Activated CD4-positive, alpha-beta T cell treated with anti-CD3 and anti-CD28 coated beads, Interleukin-2, amount 10 ng/mL, durations not matched to agents 24 days and 14 days (primary cell): ENCODE data around the gene CCDC9. TPM values are rescaled to one million over a fixed set of nuclear protein-coding genes. Genes with fewer than 3 reads are reported as not detected.
A peak's percentile ranks its signal among the peaks of the same experiment; 100 is the strongest.
"Not testable (repeated sequence)": the region's sequence is repeated elsewhere in the genome, so short reads cannot be mapped to it uniquely, and the experiment has no call there.

Experiments
- DNase-seq: peaks from one replicate; pipeline ENCODE4 v3.0.0; 2022
- H3K27ac Mint-ChIP-seq: one replicate; pipeline ENCODE4 v1.8.0; 2022; ENCODE audit warnings: mild to moderate bottlenecking, mixed read lengths
- H3K27me3 Mint-ChIP-seq: one replicate; pipeline ENCODE4 v1.8.0; 2022; ENCODE audit warnings: mixed read lengths
- H3K36me3 Mint-ChIP-seq: one replicate; pipeline ENCODE4 v1.8.0; 2022; ENCODE audit warnings: low read depth, mild to moderate bottlenecking, mixed read lengths
- H3K4me1 Mint-ChIP-seq: one replicate; pipeline ENCODE4 v1.8.0; 2021; ENCODE audit warnings: mixed read lengths
- H3K4me3 Mint-ChIP-seq: one replicate; pipeline ENCODE4 v1.8.0; 2022; ENCODE audit warnings: mild to moderate bottlenecking, moderate library complexity, mixed read lengths
- H3K9me3 Mint-ChIP-seq: one replicate; pipeline ENCODE4 v1.8.0; 2021; ENCODE audit warnings: mixed read lengths
- intact Hi-C: fragments of 100-400 bp; cut with micrococcal nuclease; formaldehyde crosslinking; loops from one replicate; pipeline ENCODE4 v1.15.1; 2023
- total RNA-seq: library from RNA; stranded (reverse); gene quantifications from 2 replicates; pipeline ENCODE4 v1.2.3, GENCODE V29; 2022

Gene CCDC9
- total RNA-seq, 1 donor from 2014 or later, result 44.6 TPM

DNA sequence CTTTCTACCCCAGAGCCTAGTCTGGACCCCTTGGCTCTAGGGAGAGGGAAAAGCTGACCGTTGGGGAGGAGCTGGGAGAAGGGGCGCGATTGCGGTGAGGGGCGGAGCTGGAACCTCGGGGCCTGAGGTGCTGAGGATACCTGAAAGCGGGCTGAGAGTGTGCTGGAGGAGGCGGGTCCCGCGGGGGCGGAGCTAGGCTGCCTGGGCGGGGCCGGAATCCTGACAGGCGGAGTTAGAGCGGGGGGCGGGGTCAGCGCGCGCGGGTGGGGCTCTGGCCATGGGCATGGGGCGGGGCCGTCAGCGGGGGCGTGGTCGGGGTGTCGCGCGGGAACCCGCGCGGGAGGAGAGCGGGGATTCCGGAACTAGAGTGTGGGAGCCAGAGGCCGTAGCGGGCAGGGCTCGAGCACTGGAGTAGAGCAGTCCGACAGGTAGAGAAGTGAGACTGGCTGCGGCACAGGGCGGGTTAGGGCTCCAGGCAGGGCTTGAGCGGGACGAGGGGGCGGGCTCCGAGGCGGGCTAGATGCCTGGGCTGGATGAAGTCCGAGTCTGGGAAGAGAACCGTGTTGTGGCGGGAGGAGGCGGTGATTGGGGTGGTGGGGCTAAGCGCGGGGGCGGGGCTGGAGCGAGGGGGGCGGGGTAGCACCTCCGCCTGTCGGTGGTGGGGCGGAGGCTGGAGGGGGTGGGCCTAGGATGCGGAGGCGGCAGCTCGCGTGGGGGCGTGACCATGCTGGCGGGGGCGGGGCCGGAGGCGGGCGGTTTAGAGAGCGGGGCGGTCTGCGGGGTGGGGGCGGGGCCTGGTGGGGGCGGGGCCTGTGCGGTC lies 18.0 kb downstream of the CCDC9 start, which contains the start of gene INAFM1:
TSS of gene INAFM1 (plus strand) at position 815 of the 820 bp plus-strand sequence. CDS start 35 bp downstream, outside the sequence.
- peak; percentile 99 for DNase-seq
- H3K4me3 Mint-ChIP-seq, result peak within 1 kb of the TSS; percentile 97
- peaks cover 40% of the 10 kb centered on the region for H3K4me1 Mint-ChIP-seq
- peaks cover 27% of the 10 kb centered on the region for H3K36me3 Mint-ChIP-seq
- no peaks in the 10 kb centered on the region for H3K27me3 Mint-ChIP-seq
- intact Hi-C loops, result loop anchor here (1.0 to 10.0 kb wide), 5 partner anchors 17 to 489 kb away; partner anchors contain the start of genes BBC3, BICRA, NAPA and SLC1A5
- peak within 1 kb of the TSS; percentile 99 for H3K27ac Mint-ChIP-seq
- no peaks in the 10 kb centered on the region for H3K9me3 Mint-ChIP-seq

DNA sequence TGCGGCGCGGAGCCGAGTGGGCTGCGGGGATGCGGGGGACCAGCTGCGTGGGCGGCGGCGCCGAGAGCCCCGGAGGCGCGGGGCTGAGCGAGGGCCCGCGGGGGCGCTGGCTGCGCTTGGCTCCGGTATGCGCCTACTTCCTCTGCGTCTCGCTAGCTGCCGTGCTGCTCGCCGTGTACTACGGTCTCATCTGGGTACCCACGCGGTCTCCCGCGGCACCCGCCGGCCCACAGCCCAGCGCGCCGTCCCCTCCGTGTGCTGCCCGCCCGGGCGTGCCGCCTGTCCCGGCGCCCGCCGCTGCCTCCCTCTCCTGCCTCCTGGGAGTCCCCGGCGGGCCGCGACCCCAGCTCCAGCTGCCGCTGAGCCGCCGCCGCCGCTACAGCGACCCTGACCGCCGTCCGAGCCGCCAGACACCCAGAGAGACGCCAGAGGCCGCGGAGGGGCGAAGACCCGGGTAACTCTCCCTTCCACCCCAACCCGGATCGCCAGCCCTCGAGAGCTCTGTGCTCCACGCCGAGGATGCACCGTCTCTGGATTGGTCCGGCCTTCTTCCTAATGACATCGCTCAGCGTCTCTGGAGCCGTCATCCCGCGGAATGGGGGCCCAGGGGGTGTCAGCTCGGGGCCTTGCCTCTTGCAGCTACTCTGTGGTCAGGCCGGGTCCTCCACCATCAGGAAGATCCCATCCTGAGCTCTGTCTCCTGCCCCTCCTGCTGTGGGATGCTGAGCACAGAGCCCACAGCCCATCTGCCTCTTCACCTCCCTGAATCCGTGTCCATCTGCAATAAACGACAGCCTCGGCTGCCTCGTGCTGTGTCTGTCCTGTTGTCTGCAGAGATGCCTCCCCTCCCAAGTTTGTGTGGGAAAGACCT lies 18.8 kb downstream of the CCDC9 start:
- H3K36me3 Mint-ChIP-seq, result peaks cover 22% of the 10 kb centered on the region
- H3K4me3 Mint-ChIP-seq, result peak overlapping the region; percentile 78
- intact Hi-C loops, result loop anchor here (1.0 to 10.0 kb wide), 5 partner anchors 18 to 490 kb away; partner anchors contain the start of genes BBC3, BICRA, NAPA and SLC1A5
- H3K27me3 Mint-ChIP-seq, result no peaks in the 10 kb centered on the region
- peaks cover 40% of the 10 kb centered on the region for H3K4me1 Mint-ChIP-seq
- peak overlapping the region; percentile 51 for H3K27ac Mint-ChIP-seq
- no peaks in the 10 kb centered on the region for H3K9me3 Mint-ChIP-seq
- no peak for DNase-seq

DNA sequence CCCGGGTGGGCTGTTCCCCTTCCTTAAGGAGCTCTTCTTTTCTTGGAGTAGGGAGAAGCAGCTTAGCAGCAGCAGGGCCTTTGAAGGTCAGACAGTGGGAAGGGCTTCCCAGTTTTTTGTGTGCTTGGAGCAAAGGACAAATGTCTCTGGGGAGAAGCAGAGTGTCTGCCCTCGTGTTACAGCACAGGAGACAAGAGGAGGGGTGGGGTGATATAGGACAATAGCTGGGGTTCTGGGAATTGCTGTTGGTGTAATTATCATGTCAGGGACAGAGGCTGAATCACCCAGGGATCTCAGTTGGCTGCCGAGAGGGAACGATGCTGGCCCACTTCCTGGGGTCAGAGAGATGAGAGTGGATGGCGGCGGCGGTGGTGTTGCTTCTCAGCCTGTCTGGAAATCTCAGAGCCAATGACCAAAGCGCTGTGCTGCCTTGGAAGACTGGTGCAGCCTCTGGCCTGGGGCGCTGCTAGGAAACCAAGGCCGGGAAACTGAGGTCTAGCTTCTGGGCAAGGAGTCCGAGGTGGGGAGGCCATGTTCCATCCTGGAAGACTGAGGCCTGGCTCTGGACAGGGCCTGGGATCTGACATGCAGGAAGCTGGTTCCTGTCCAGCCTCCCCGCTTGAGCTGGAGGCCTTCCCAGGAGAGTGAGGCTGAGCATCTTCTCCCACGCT lies 19.6 kb downstream of the CCDC9 start:
- Mint-ChIP-seq H3K4me1 (peaks cover 37% of the 10 kb centered on the region), H3K27ac (peak overlapping the region; percentile 51), H3K4me3 (peak overlapping the region; percentile 78), H3K36me3 (peaks cover 18% of the 10 kb centered on the region), H3K9me3 (no peaks in the 10 kb centered on the region), H3K27me3 (no peaks in the 10 kb centered on the region)
- DNase-seq, result no peak
- intact Hi-C loops, result loop anchor here (2.0 to 10.0 kb wide), 4 partner anchors 45 to 491 kb away; partner anchors contain the start of genes BBC3, BICRA, NAPA and SLC1A5

DNA sequence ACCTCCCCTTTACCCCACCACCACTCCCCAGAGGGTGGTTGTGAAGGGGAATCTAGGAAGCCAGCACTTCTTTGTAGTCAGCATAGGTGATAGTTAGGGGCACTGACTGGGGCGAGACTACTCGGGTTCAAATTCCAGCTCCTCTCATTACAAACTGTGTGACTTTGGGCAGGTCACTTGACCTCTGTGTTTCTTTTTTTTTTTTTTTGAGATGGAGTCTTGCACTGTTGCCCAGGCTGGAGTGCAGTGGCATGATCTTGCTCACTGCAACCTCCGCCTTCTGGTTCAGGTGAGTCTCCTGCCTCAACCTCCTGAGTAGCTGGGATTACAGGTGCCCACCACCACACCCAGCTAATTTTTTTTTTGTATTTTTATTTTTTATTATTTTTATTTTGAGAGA lies 20.2 kb downstream of the CCDC9 start:
- intact Hi-C loops, result loop anchor here (10.0 kb wide), 2 partner anchors 328 to 492 kb away; partner anchors contain the start of genes BICRA and SLC1A5
- not testable (repeated sequence) for H3K27ac Mint-ChIP-seq

DNA sequence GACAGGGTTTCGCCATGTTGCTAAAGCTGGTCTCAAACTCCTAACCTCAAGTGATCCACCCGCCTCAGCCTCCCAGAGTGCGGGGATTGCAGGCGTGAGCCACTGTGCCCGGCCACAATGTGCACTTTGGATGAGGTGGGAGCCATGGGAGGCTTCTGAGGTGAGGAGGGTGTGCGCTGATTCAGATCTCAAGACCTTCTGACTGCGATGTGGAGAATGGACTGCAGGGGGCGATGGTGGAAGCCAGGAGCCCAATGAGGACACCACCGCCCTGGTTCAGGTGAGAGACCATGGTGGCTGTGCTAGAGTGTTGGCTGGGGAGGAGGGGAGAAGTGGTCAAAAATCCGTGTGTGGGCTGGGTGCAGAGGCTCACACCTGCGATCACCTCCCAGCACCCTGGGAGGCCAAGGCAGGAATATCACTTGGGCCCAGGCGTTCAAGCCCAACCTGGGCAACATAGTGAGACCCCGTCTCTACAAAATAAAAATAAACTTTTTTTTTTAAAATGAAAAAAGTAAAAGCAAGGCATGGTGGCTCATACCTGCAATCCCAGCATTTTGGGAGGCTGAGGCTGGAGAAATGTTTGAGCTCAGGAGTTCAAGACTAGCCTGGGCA lies 24.0 kb downstream of the CCDC9 start:
- Mint-ChIP-seq H3K36me3 (peaks cover 15% of the 10 kb centered on the region), H3K27ac (no peak overlapping the region), H3K27me3 (no peaks in the 10 kb centered on the region), H3K4me1 (peaks cover 17% of the 10 kb centered on the region), H3K4me3 (no peak overlapping the region), H3K9me3 (no peaks in the 10 kb centered on the region)
- intact Hi-C loops, result no loop called here
- DNase-seq, result peak; percentile 90

More for the DNA sequence above, 20.2 kb downstream of the CCDC9 start:
- not testable (repeated sequence) for H3K27me3 Mint-ChIP-seq, H3K9me3 Mint-ChIP-seq, H3K4me3 Mint-ChIP-seq, DNase-seq
- peaks cover 15% of the 10 kb centered on the region for H3K36me3 Mint-ChIP-seq
- peaks cover 35% of the 10 kb centered on the region for H3K4me1 Mint-ChIP-seq

DNA sequence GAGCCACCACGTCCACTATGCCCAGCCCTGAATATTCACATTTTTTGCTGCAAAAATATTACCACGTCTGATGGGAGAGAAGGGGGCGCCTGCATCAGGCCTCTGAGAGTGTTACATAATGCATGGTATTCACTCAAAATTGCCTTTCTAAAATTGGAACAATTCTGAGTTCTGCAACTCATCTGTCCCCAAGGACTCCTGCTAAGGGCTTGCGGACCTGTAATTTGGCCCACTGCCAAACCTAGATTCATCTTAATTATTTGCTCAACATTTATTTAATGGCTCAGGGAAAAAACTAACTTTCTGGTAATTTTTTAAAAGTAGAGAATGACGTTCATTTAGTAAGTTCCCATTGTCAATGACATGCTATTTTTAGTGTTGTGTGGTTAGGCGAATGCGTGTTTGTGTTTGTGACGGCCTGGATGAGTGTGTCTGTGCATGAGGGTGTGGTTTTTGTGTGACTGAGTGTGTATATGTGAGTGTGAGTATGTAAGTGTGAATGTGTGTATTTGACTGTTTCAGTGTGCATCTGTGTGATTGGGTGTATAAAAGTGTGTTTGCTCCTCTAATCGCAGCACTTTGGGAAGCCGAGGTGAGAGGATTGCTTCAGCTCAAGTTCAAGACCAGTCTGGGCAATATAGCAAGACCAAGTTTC lies 27.2 kb downstream of the CCDC9 start:
- intact Hi-C loops, result no loop called here

DNA sequence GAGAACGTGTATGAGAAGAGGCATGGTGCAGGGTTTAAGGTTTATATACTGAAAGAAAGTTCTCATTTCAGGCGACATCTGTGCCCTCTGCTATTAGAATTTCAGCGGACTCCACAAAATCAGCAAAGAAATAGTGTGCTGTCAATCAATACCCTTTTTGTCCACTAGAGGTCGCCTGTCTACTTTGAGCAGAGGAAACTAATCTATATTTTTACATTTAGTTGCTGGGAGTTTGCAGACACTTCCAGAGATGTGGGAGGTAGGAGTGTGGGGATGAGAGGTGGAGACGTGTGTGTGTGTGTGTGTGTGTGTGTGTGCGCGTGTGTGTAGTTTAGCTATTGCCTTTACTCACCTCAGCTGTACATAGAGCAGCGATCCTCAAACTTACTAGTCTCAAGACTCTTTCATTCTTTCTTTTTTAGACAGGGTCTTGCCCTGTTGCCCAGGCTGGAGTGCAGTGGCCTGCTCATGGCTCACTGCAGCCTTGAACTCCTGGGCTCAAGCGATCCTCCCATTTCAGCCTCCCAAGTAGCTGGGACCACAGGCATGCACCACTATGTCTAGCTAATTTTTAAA lies 28.1 kb downstream of the CCDC9 start:
- DNase-seq, result peak; percentile 88
- H3K27me3 Mint-ChIP-seq, result no peaks in the 10 kb centered on the region
- intact Hi-C loops, result no loop called here
- H3K4me3 Mint-ChIP-seq, result no peak overlapping the region
- peaks cover 6% of the 10 kb centered on the region for H3K4me1 Mint-ChIP-seq
- H3K36me3 Mint-ChIP-seq, result peaks cover 3% of the 10 kb centered on the region
- H3K27ac Mint-ChIP-seq, result no peak overlapping the region
- no peaks in the 10 kb centered on the region for H3K9me3 Mint-ChIP-seq

More for the DNA sequence above, 27.2 kb downstream of the CCDC9 start:
- Mint-ChIP-seq H3K9me3 (no peaks in the 10 kb centered on the region), H3K4me1 (peaks cover 3% of the 10 kb centered on the region), H3K27ac (no peak overlapping the region), H3K36me3 (peaks cover 3% of the 10 kb centered on the region), H3K4me3 (no peak overlapping the region), H3K27me3 (no peaks in the 10 kb centered on the region)
- DNase-seq, result no peak

DNA sequence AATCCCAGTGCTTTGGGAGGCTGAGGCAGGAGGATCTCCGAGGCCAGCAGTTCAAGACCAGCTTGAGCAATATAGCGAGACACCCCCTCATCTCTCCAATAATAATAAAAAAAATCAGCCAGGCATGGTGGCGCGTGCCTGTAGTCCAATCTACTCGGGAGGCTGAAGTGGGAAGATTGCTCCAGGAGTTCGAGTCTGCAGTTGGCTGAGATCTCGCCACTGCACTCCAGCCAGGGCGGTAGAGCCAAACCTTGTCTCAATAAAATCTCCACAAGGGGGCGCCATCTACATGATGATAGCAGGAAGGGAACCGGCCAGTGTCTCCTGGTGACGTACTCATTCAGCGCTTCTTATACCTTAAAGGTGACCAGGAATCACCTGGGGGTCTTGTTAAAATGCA lies 39.7 kb downstream of the CCDC9 start:
- intact Hi-C loops, result loop anchor here (1.0 to 10.0 kb wide), 3 partner anchors 95 to 409 kb away; no protein-coding TSS in a partner anchor
- Mint-ChIP-seq H3K36me3 (peaks cover 4% of the 10 kb centered on the region), H3K27ac (no peak overlapping the region), H3K4me3 (no peak overlapping the region), H3K9me3 (no peaks in the 10 kb centered on the region), H3K4me1 (peaks cover 5% of the 10 kb centered on the region), H3K27me3 (no peaks in the 10 kb centered on the region)
- peak; percentile 95 for DNase-seq

DNA sequence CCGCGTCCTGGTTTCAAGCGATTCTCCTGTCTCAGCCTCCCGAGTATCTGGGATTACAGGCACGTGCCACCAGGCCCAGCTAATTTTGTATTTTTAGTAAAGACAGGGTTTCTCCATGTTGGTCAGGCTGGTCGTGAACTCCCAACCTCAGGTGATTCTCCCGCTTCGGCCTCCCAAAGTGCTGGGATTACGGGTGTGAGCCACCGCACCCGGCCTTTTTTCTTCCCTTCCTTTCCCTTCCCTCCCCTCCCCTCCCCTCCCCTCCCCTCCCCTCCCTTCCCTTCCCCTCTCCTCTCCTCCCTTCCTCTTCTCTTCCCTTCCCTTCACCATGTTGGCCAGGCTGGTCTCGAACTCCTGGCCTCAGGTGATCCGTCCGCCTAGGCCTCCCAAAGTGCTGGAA lies 44.5 kb downstream of the CCDC9 start:
- H3K36me3 Mint-ChIP-seq, H3K9me3 Mint-ChIP-seq, H3K27me3 Mint-ChIP-seq, DNase-seq, H3K27ac Mint-ChIP-seq, H3K4me3 Mint-ChIP-seq, intact Hi-C loops, H3K4me1 Mint-ChIP-seq: not testable (repeated sequence)

DNA sequence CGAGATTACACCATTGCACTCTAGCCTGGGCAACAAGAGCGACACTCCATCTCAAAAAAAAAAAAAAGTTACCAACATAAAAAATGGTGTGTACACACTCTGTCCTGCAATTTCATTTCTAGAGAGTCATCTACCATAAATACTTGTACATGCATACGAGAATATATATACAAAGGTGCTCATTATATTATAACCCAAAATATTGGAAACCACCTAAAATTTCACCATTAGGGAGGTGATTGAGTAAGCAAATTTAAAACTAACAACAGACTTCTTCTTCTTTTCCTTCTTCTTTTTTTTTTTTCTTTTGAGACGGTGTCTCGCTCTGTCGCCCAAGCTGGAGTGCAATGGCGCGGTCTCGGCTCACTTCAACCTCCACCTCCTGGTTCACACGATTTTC lies 45.9 kb downstream of the CCDC9 start:
- H3K4me1 Mint-ChIP-seq, result peaks cover 1% of the 10 kb centered on the region
- H3K27ac Mint-ChIP-seq, result no peak overlapping the region
- H3K36me3 Mint-ChIP-seq, result no peaks in the 10 kb centered on the region
- DNase-seq, result no peak
- intact Hi-C loops, result no loop called here
- H3K27me3 Mint-ChIP-seq, result peaks cover 9% of the 10 kb centered on the region
- H3K4me3 Mint-ChIP-seq, result no peak overlapping the region
- H3K9me3 Mint-ChIP-seq, result no peaks in the 10 kb centered on the region

DNA sequence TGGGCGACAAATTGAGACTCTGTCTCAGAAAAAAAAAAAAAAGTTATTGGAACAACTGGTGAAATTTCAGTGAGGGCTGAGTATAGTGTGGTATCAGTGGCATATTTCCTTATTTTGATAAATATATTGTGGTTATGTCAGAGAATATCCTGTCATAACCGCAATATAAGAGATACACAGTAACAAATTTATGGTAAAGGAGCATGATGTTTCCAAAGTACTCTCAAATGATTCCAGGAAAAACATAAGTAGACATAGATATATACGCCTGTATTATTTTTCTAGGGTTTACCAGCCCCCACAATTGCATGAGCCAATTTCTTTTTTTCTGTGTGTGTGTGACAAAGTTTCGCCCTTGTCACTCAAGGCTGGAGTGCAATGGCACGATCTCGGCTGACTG lies 47.6 kb downstream of the CCDC9 start:
- intact Hi-C loops, result no loop called here
- H3K4me1 Mint-ChIP-seq, result peaks cover 1% of the 10 kb centered on the region
- H3K27ac Mint-ChIP-seq, result no peak overlapping the region

DNA sequence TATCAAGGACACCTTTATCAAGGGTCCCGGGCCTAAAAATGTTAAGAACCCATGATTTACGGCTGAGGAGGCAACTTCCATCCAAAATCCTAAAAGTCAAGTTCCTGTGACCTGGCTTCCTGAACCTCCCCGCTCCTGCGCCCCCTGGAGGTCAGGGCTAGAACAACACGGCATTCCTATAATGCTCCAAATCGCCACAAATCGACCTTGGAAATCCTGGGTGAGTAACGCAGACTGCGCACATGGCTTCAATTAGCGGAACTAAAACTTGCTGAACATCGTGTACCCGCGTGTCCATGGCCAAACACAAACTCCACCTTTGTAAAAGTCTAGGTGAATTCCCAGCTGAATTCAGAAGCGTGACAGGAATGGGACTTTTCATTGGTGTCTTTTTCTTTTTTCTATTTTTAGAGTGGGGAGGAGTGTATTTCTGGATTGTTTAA lies 49.0 kb downstream of the CCDC9 start:
- Mint-ChIP-seq H3K27me3 (peaks cover 9% of the 10 kb centered on the region), H3K4me3 (no peak overlapping the region), H3K9me3 (no peaks in the 10 kb centered on the region), H3K27ac (no peak overlapping the region), H3K4me1 (peaks cover 1% of the 10 kb centered on the region), H3K36me3 (no peaks in the 10 kb centered on the region)
- peak; percentile 85 for DNase-seq
- intact Hi-C loops, result no loop called here

More for the DNA sequence above, 47.6 kb downstream of the CCDC9 start:
- DNase-seq, result no peak
- H3K36me3 Mint-ChIP-seq, result no peaks in the 10 kb centered on the region
- no peak overlapping the region for H3K4me3 Mint-ChIP-seq
- H3K9me3 Mint-ChIP-seq, result no peaks in the 10 kb centered on the region
- H3K27me3 Mint-ChIP-seq, result peaks cover 9% of the 10 kb centered on the region
